IPS-11a (cell line): ENCODE measurements around the gene CCDC69.
A peak's percentile ranks its signal among the peaks of the same experiment; 100 is the strongest.
"Not testable (repeated sequence)": the region's sequence is repeated elsewhere in the genome, so short reads cannot be mapped to it uniquely, and the experiment has no call there.

Experiments
- H3K4me3 ChIP-seq: one replicate; pipeline ENCODE4 v1.5.1; 2013; ENCODE audit warnings: low read depth, low read length, control low read depth

CCDC69 gene

GRCh38 chr5:151223447-151224264 is at the start of gene CCDC69:
TSS of gene CCDC69 (minus strand) at chr5:151224092. CDS start at chr5:151223970, 122 bp downstream.
- H3K4me3 ChIP-seq = peak within 1 kb of the TSS; percentile 69

GRCh38 chr5:151271336-151271735 is 47.4 kb upstream of the CCDC69 start:
- no peak overlapping the region for H3K4me3 ChIP-seq

GRCh38 chr5:151270599-151270998 is 46.7 kb upstream of the CCDC69 start:
- H3K4me3 ChIP-seq = no peak overlapping the region

- no peak overlapping the region for H3K4me3 ChIP-seq
These were observed 43.8 kb upstream of the CCDC69 start for GRCh38 chr5:151267491-151268260.

- H3K4me3 ChIP-seq = no peak overlapping the region
These were observed 40.2 kb upstream of the CCDC69 start for GRCh38 chr5:151264113-151264512.

- no peak overlapping the region for H3K4me3 ChIP-seq
These were observed 38.6 kb upstream of the CCDC69 start for GRCh38 chr5:151262532-151262931.

- no peak overlapping the region for H3K4me3 ChIP-seq
These were observed 36.0 kb upstream of the CCDC69 start for GRCh38 chr5:151259931-151260330.

GRCh38 chr5:151258816-151259215 is 34.9 kb upstream of the CCDC69 start:
- no peak overlapping the region for H3K4me3 ChIP-seq

- H3K4me3 ChIP-seq = no peak overlapping the region
These were observed 34.3 kb upstream of the CCDC69 start for GRCh38 chr5:151258201-151258611.

GRCh38 chr5:151257731-151258181 is 33.9 kb upstream of the CCDC69 start:
- no peak overlapping the region for H3K4me3 ChIP-seq

GRCh38 chr5:151255621-151256286 is 31.9 kb upstream of the CCDC69 start:
- no peak overlapping the region for H3K4me3 ChIP-seq

- H3K4me3 ChIP-seq = not testable (repeated sequence)
These were observed 31.1 kb upstream of the CCDC69 start for GRCh38 chr5:151254990-151255389.

GRCh38 chr5:151254556-151254955 is 30.7 kb upstream of the CCDC69 start:
- H3K4me3 ChIP-seq = no peak overlapping the region

GRCh38 chr5:151253605-151253950 is 29.7 kb upstream of the CCDC69 start:
- H3K4me3 ChIP-seq = peak overlapping the region; percentile 63

- H3K4me3 ChIP-seq = peak within 1 kb of the TSS; percentile 63
These were observed 29.1 kb upstream of the CCDC69 start, which contains the start of gene GM2A for GRCh38 chr5:151252762-151253604. TSS of gene GM2A (plus strand) at chr5:151253185. CDS start at chr5:151253217, 32 bp downstream.

- no peak overlapping the region for H3K4me3 ChIP-seq
These were observed 27.7 kb upstream of the CCDC69 start for GRCh38 chr5:151251621-151252020.

- no peak overlapping the region for H3K4me3 ChIP-seq
These were observed 27.2 kb upstream of the CCDC69 start for GRCh38 chr5:151251001-151251551.

GRCh38 chr5:151250346-151251000 is 26.6 kb upstream of the CCDC69 start:
- no peak overlapping the region for H3K4me3 ChIP-seq

GRCh38 chr5:151249281-151249680 is 25.4 kb upstream of the CCDC69 start:
- no peak overlapping the region for H3K4me3 ChIP-seq

- no peak overlapping the region for H3K4me3 ChIP-seq
These were observed 24.8 kb upstream of the CCDC69 start for GRCh38 chr5:151248651-151249050.
